IPS DF 6.9 (cell line): Measurements from ENCODE around the gene SH2D3C.

Experiments used
- DNase-seq: peaks from one replicate; pipeline ENCODE4 v3.0.0-alpha.2; 2013; ENCODE audit warnings: low read depth, low spot score
- H3K27ac ChIP-seq: one replicate; pipeline ENCODE4 v1.5.1; 2013; ENCODE audit warnings: low read length, control low read depth
- H3K27me3 ChIP-seq: 2 replicates; pipeline ENCODE4 v1.6.1; 2013; ENCODE audit warnings: mild to moderate bottlenecking, low read length; ENCODE audit not compliant: control insufficient read depth, insufficient read depth
- H3K36me3 ChIP-seq: 2 replicates; pipeline ENCODE4 v1.6.1; 2013; ENCODE audit warnings: low read length; ENCODE audit not compliant: control insufficient read depth, insufficient read depth
- H3K4me1 ChIP-seq: 2 replicates; pipeline ENCODE4 v1.6.1; 2013; ENCODE audit warnings: low read length; ENCODE audit not compliant: control insufficient read depth, insufficient read depth
- H3K4me3 ChIP-seq: 2 replicates; pipeline ENCODE4 v1.5.1; 2013; ENCODE audit warnings: mild to moderate bottlenecking, low read length
- H3K9me3 ChIP-seq: 2 replicates; pipeline ENCODE4 v1.6.1; 2013; ENCODE audit warnings: low read length, inconsistent platforms; ENCODE audit not compliant: control insufficient read depth, insufficient read depth
- WGBS: extraction: QIAGEN DNeasy Blood & Tissue Kit; methylation state at CpG from one replicate; pipeline ENCODE4 v1.1.7; 2013; ENCODE audit warnings: mixed read lengths, missing lambda C conversion rate; ENCODE audit not compliant: insufficient read length, insufficient coverage; 5-methylcytosine and 5-hydroxymethylcytosine counted together

SH2D3C gene

DNA sequence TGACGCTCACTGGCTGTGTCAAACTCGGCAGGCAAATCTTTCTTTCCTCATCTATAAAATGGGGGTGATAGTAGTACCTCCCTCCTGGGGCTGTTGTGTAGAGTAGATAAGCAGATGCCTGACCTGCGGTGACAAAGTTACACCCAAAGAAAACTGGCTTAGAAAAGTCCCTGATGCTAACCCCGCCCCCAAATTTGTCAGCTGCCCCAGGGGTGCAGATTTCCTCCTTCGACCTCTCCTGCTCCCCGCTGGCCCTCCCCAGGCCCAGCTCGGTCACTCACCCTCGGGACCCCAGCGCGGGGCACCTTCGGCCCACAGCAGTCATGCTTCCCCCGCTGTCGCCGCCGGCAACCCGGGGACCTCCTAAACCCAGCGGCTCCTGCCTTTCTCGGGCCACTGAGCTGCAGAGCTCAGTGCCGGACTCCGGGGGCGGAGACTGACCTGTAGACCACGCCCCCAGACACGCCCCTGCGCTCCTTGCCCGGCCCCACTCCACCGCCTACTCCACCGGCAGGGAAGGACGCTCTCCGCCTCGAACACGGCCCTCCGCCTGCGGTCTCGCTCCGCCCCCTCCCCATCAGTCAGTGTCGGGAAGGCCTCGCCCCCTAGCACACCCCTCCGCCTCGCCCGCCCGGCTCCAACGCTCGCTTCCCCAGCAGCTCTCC lies 7.4 kb downstream of the SH2D3C start:
- H3K27ac ChIP-seq = no peak overlapping the region
- H3K36me3 ChIP-seq = no peaks in the 10 kb centered on the region
- peaks cover 7% of the 10 kb centered on the region for H3K4me1 ChIP-seq
- H3K27me3 ChIP-seq = no peaks in the 10 kb centered on the region
- WGBS = no CpG with 5 or more reads among the region's 43 CpGs
- DNase-seq = peak; percentile 92
- no peaks in the 10 kb centered on the region for H3K9me3 ChIP-seq
- H3K4me3 ChIP-seq = peak overlapping the region; percentile 48; the same call in 1 of the 2 replicates

DNA sequence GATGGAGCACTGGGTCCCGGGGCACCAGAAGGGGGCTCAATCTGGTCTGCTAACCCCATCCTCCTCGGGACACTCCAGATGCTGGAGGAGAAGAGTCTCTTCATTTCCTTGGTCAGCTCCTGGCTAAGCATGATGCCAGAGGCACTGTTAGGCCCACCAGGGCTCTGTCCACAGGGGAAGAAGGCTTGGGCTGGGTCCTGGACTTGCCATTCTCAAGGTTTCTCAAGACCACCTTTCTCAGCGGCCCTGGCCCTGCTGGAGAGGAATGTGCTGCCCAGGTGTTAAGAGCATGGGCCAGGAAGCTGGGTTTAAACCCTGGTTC lies 7.9 kb downstream of the SH2D3C start:
- no peaks in the 10 kb centered on the region for H3K9me3 ChIP-seq
- H3K4me3 ChIP-seq = no peak overlapping the region; the same call in 1 of the 2 replicates
- no peak for DNase-seq
- no CpG with 5 or more reads among the region's 3 CpGs for WGBS
- no peaks in the 10 kb centered on the region for H3K27me3 ChIP-seq
- H3K27ac ChIP-seq = no peak overlapping the region
- no peaks in the 10 kb centered on the region for H3K36me3 ChIP-seq
- H3K4me1 ChIP-seq = peaks cover 7% of the 10 kb centered on the region

DNA sequence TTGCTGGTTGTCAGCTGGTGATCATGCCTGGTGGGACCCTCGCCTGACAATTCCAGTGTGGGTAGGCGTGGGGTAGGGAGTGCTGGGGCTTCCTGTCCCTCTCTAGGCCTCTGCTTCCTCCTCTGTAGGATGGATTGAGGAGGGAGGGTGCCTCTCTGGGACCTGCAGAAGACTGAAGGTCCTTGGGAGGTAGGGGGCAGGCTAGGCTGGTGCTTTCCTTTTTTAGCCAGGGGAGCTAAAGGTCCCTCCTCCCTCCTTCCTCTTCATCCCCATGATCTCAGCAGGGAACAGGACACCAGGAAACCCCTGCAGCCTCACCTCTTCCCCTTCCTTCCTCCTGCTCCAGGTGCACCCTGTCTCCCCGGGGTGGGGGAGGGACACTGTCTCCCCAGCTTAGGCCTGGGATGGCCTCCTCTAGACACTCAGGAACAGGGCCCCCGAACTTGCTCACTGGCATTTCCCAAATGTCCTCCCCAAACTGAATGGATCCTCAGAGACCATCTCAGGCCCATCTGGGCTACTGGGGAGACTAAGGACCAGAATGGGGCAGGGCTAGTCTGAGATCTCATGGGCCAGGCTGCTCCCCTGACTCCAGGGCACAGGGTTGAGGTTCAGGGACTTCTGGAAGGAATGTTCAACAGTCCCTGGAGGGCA lies 8.4 kb downstream of the SH2D3C start:
- Histone ChIP-seq H3K36me3 (no peaks in the 10 kb centered on the region), H3K27me3 (no peaks in the 10 kb centered on the region), H3K9me3 (no peaks in the 10 kb centered on the region), H3K4me1 (peaks cover 7% of the 10 kb centered on the region), H3K4me3 (no peak overlapping the region), H3K27ac (no peak overlapping the region)
- WGBS = no CpG with 5 or more reads among the region's 4 CpGs
- no peak for DNase-seq

DNA sequence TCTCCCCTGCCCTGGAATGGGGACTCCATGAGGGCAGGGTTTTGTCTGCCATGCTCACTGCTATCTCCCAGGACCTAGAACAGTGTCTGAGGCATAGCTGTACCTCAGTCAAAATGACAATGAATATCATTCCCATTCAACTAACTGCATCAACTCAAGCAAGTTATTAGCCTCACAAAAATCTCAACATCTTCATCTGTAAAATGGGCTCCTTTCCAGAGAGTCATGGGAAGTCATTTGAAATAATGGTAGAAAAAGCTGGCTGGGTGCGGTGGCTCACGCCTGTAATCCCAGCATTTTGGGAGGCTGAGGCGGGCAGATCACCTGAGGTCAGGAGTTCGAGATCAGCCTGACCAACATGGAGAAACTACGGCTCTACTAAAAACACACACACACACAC lies 9.4 kb downstream of the SH2D3C start:
- no peaks in the 10 kb centered on the region for H3K9me3 ChIP-seq
- no peaks in the 10 kb centered on the region for H3K27me3 ChIP-seq
- H3K27ac ChIP-seq = no peak overlapping the region
- no peak overlapping the region for H3K4me3 ChIP-seq
- H3K36me3 ChIP-seq = no peaks in the 10 kb centered on the region
- DNase-seq = no peak
- WGBS = no CpG with 5 or more reads among the region's 5 CpGs
- peaks cover 7% of the 10 kb centered on the region for H3K4me1 ChIP-seq

DNA sequence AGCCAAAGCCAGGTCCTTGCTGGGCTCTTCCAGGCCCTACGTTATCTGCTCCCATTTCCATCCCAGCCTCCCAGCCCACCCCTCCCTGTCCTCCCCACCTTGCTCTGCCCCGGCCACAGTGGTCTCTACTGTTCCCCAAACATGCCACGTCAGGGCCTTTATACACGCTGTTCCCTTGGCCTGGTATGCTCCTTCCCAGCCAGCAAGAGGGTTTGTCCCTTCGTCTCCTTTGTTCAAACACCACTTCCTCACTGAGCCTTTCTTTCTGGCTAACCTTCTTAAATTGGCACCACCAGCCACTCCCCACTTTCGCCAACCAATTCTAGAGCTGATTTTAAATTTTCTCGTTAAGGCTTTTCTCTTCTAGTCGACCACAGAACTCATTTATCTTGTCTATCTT lies 9.8 kb downstream of the SH2D3C start:
- H3K4me3 ChIP-seq = no peak overlapping the region
- no CpG with 5 or more reads among the region's 8 CpGs for WGBS
- no peak for DNase-seq
- H3K27ac ChIP-seq = no peak overlapping the region
- no peaks in the 10 kb centered on the region for H3K36me3 ChIP-seq
- H3K9me3 ChIP-seq = no peaks in the 10 kb centered on the region
- no peaks in the 10 kb centered on the region for H3K27me3 ChIP-seq
- H3K4me1 ChIP-seq = peaks cover 7% of the 10 kb centered on the region

DNA sequence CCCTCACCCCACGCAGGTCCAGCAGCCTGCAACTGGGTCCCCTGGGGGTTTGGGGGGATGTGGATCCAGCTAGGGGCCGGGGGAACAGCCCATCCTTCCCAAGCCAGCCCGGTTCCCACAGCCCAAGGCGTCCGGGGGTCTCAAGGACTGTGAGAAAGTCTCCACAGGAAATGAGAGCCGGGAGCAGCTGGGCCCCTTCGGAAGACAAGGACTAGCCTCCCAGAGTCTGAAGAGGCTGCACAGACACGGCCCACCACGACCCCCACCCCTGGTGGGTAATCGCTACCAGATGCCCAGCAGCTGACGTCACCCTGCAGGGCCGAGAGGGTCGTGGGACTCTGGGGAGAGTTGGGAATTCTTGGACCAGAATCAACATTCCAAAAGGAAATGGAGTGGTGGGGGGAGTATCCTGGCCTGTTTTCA lies 10.5 kb downstream of the SH2D3C start:
- H3K27me3 ChIP-seq = no peaks in the 10 kb centered on the region
- DNase-seq = no peak
- WGBS = no CpG with 5 or more reads among the region's 13 CpGs
- H3K4me3 ChIP-seq = no peak overlapping the region
- H3K36me3 ChIP-seq = no peaks in the 10 kb centered on the region
- H3K9me3 ChIP-seq = no peaks in the 10 kb centered on the region
- peaks cover 7% of the 10 kb centered on the region for H3K4me1 ChIP-seq
- no peak overlapping the region for H3K27ac ChIP-seq

DNA sequence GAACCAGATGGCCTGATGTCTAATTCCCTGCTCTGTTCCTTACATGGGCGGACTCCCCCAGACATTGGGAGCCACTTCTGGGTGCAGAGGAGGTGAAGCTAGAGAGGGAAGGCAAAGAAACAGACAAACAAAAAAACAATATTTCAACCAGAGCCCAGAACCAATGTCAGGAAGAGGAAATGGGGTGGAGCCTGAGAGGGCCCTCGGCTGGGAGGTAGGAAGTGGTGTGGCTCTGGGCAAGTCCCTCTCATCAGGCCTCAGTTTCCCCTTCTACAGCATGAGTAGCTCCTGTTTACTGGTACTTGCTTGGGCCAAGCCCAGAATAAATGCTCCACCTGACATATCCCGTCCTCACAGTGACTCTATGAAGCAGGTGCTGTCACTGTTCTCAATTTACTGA lies 11.1 kb downstream of the SH2D3C start:
- Histone ChIP-seq H3K4me3 (no peak overlapping the region), H3K27me3 (no peaks in the 10 kb centered on the region), H3K9me3 (no peaks in the 10 kb centered on the region), H3K36me3 (no peaks in the 10 kb centered on the region), H3K4me1 (peaks cover 7% of the 10 kb centered on the region), H3K27ac (no peak overlapping the region)
- WGBS = no CpG with 5 or more reads among the region's 3 CpGs
- no peak for DNase-seq

DNA sequence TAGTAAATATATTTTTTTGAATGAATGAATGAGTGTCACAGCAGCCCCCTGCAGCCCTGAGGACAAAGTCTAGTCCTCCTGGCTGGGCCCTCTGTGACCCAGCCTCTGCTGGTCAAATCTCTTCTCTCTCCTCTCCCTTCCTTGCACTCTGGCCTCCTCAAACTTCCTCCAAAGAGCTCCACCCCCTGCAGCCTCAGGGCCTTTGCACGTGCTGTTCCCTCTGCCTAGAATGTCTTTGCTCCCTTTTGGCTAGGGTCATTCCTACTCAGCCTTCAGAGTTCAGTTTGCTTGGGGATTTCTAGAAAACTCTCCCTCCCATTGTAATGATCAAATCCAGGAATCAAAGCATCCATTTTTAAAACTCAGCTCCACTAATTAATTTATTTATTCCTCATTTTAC lies 13.0 kb downstream of the SH2D3C start:
- Histone ChIP-seq H3K27ac (no peak overlapping the region), H3K36me3 (no peaks in the 10 kb centered on the region), H3K9me3 (no peaks in the 10 kb centered on the region), H3K4me1 (peaks cover 11% of the 10 kb centered on the region), H3K27me3 (no peaks in the 10 kb centered on the region), H3K4me3 (no peak overlapping the region)
- WGBS = no CpG with 5 or more reads among the region's 1 CpG
- DNase-seq = no peak

DNA sequence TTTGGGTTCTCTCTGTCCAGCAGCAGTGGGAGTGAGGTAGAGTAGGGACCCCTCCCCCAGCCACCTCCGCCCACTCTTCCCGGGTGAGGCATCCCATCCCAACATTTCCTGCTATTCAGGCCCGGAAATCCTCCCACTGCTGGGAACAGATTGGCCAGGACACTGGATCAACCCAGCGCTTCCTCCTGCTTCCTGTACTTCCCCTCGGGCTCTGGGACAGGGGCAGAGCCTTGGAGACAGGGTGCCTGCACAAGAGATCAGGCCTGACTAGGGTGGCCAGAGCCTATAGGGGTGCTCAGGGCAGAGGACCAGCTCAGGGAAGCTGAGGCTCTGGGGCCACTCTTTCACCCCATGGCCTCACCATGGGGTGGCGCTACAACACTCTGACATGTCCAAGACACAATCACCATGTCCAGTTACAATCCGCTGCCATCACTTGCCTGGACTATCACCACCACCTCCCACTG lies 14.5 kb downstream of the SH2D3C start:
- DNase-seq = no peak
- H3K9me3 ChIP-seq = no peaks in the 10 kb centered on the region
- H3K4me3 ChIP-seq = no peak overlapping the region
- H3K27ac ChIP-seq = no peak overlapping the region
- WGBS = no CpG with 5 or more reads among the region's 7 CpGs
- H3K27me3 ChIP-seq = no peaks in the 10 kb centered on the region
- no peaks in the 10 kb centered on the region for H3K36me3 ChIP-seq
- H3K4me1 ChIP-seq = peaks cover 6% of the 10 kb centered on the region; the same call in 1 of the 2 replicates

DNA sequence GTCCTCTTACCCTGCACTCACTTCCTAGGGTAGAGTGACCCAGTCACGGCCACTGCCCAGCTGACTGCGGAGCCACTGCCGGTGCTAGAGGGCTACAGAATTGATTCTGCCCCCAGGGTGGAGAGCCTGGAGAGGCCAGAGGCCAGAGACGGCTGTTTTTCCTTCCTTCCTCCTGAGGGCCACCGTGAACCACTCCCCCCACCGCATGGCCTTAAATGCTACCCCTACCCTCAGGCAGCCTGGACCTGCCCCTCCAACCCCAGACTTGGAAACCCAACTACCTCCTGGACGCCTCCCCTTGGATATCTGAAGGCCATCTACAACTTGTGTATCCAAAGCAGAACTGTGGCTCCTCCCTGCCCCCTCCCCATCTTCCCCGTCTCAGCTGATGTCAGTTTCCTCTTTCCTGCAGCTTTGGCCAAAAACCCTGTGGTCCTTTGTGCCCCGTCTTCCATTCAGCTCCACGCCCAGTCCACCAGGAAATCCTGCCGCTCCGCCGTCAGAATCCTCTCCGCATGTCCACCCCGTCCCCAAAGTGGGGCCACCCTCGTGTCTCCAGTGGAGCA lies 16.3 kb downstream of the SH2D3C start:
- H3K9me3 ChIP-seq = no peaks in the 10 kb centered on the region
- H3K4me3 ChIP-seq = no peak overlapping the region
- no peak for DNase-seq
- no peaks in the 10 kb centered on the region for H3K27me3 ChIP-seq
- no peak overlapping the region for H3K27ac ChIP-seq
- H3K4me1 ChIP-seq = peaks cover 6% of the 10 kb centered on the region; the same call in 1 of the 2 replicates
- WGBS = no CpG with 5 or more reads among the region's 16 CpGs
- H3K36me3 ChIP-seq = no peaks in the 10 kb centered on the region
